Fibroblast of the aortic adventitia (primary cell): ENCODE results near the gene PLXNC1. TPM values are rescaled to one million over a fixed set of nuclear protein-coding genes. Genes with fewer than 3 reads are reported as not detected.

Source experiments
- DNase-seq: peaks from one replicate; pipeline ENCODE4 v3.0.0-alpha.2; 2010; ENCODE audit warnings: low read depth
- H3K4me3 ChIP-seq: 2 replicates; pipeline ENCODE4 v1.5.1; 2011; ENCODE audit warnings: low read depth, mild to moderate bottlenecking, control low read depth, low read length, moderate library complexity
- total RNA-seq: library from RNA; depleted of rRNA; stranded (reverse); fragments of >200 nt; gene quantifications from 2 replicates; pipeline ENCODE4 v1.2.3, GENCODE V29; 2012; ENCODE audit warnings: low replicate concordance
- TF ChIP-seq, protein P1 (sequence below): IDR thresholded peaks from 2 replicates; pipeline ENCODE4 v1.5.1; 2011; ENCODE audit warnings: mild to moderate bottlenecking, low read length, control low read depth, inconsistent platforms; ENCODE audit not compliant: insufficient read depth

Gene PLXNC1
- total RNA-seq, 1 donor = 4.3 TPM

DNA sequence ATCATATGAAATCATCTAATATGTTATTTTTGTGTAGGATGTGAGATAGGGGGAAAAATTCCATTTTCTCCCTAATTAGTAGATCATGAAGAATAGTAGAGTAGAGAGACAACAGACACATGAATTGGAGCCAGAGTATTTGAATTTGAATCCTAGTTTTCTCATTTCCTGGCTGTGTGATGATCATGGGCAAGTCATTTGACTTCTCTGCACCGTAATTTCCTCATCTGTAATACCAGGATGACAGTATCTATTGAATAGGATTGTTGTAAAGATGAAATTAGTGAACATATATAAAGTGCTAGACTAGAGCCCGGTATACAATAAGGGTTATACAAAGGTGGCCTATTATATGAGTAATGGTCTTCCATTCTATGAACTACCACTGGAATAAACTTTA is 32.2 kb upstream of the PLXNC1 start:
- TF ChIP-seq, protein P1, sequence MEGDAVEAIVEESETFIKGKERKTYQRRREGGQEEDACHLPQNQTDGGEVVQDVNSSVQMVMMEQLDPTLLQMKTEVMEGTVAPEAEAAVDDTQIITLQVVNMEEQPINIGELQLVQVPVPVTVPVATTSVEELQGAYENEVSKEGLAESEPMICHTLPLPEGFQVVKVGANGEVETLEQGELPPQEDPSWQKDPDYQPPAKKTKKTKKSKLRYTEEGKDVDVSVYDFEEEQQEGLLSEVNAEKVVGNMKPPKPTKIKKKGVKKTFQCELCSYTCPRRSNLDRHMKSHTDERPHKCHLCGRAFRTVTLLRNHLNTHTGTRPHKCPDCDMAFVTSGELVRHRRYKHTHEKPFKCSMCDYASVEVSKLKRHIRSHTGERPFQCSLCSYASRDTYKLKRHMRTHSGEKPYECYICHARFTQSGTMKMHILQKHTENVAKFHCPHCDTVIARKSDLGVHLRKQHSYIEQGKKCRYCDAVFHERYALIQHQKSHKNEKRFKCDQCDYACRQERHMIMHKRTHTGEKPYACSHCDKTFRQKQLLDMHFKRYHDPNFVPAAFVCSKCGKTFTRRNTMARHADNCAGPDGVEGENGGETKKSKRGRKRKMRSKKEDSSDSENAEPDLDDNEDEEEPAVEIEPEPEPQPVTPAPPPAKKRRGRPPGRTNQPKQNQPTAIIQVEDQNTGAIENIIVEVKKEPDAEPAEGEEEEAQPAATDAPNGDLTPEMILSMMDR = no peak
- DNase-seq = no peak
- no peak overlapping the region for H3K4me3 ChIP-seq

DNA sequence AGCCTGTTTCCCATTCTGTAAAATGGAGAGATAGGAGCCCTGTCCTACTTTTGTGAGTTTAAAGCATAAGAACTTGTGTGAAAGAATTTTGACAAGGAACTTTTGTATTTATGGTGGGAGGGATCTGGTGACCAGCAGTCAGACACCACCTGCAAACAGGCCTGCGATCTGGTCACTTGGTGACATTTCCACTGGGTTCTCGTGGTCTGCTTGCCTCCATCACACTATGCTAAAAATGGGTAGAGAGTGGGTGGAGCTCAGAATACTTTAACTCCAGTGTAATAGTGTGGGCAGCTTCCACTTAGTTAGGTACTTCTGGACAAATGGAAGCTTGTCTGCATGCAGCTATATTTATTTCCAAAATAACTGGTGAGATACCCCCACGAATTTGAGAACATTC is 26.5 kb upstream of the PLXNC1 start:
- TF ChIP-seq, protein P1 = no peak
- no peak for DNase-seq
- no peak overlapping the region for H3K4me3 ChIP-seq

DNA sequence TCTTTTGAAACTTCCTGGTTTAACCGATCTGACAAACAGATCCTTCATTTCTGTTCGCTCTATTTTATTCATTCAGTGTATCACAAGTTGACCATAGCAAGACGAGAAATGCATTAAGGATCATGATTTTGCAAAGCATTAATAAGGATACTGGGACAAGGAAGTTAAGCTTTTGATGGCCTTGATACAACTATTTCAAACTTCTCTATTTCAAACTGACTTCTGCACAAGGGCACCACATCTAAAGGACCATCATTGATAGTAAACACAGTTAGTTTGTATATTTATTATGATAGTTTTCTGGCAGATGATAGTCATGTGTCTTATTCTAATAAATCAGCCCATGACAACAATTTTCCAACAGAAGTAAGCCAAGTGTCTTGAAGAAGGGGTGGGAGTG is 25.8 kb upstream of the PLXNC1 start:
- DNase-seq = no peak
- no peak overlapping the region for H3K4me3 ChIP-seq
- TF ChIP-seq, protein P1 = no peak

DNA sequence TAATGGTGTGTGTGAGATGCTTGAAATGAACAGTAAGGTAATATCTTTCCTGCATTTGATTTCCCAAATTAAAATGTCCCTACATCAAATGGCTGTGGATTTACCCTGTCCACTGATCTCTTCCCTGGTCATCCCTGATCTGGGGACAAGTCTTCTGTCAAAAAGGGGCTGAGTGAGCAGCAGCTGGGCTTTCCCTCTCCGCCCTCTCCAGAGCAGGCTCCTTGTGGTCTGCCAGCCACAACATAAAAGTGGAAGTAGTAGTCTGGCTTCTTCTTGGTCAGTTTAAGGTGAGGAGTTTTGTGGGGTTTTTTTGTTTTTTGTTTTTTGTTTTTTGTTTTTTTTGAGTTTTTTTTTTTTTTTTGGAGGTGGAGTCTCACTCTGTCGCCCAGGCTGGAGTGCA is 25.2 kb upstream of the PLXNC1 start:
- H3K4me3 ChIP-seq = no peak overlapping the region
- no peak for DNase-seq
- TF ChIP-seq, protein P1 = no peak

DNA sequence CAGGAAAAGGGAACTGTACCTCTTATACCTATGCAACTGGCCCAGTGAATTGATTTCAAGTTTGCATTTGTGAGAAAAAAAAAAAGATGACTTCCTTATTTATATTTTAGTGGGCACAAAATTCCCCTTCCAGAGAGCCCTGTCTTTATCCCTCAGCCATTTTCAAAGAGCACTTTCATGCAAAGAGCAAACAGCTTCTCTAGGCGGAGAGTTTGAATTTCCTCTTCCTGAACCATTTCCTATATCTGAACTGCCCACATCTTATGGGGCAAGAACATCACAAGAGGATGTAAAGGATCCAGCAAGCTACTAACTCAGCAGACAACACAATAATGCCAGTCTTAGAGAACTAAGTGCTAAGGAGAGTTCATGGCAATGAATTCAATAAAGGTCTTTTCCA is 22.3 kb upstream of the PLXNC1 start:
- TF ChIP-seq, protein P1 = no peak
- H3K4me3 ChIP-seq = no peak overlapping the region
- DNase-seq = no peak

DNA sequence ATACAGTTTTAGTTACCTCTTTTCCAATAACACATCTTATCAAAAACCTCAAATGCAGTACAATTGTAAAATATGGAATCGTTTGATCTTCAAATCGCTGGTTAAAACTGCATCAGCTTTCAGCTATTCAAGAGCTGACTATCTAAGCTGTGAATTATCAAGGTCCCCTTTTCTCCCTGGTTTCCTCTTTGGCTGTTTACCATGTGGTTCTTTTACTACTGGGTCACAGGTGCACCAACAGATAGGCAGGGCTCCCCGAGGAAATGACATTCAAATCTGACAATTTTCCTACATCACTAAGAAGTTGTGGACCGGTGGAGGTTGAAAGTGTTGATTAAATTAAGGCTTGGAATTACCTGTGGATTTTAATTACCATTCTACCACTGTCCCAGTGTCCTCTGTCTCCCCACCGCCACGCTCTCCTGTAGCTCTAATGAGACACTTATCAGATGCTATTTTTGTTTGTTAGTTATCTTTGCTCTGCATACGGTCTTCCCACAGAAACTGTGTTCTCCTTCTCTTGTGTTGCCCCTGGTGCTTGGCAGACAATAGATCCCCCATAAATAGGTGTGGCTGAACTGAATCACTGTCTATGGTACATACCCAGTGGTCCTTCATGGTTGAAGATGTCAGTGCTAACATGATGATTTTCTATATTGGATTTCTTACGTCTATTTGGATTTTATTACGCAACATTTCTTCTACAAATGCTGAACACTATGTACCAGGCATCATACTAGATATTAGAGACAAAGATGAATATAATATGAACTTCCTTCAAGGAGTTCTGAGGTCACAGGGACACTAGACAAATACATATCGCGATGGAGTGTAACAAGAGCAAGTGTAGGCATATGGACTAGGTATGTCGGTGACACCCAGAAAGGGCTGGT is 20.9 kb upstream of the PLXNC1 start:
- H3K4me3 ChIP-seq = no peak overlapping the region
- no peak for DNase-seq
- TF ChIP-seq, protein P1 = no peak

DNA sequence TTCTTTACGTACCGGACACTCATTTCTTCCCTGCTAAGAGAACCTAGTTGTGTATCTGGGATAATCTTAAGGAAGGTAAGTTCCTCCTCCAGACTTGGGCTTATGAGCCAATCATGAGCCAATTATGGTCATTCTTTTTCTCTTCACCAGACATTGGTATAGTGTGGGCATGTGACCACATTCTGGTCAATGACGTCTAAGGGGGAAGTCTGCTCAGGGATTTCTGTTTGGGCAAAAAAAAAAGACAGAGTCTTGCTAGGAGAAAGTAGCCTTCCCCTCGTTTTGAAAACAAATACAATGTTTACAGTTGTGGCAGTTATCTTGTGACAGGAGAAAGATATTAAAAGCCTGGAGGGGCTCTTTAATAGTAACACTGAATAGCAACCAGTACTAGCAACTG is 20.1 kb upstream of the PLXNC1 start:
- no peak for DNase-seq
- TF ChIP-seq, protein P1 = no peak
- no peak overlapping the region for H3K4me3 ChIP-seq
